HEK293T (cell line): ENCODE data around the gene DGKH.

Experiments used
- FOXM1 ChIP-seq: fragments of 450-650 bp; IDR thresholded peaks from 2 replicates; pipeline ENCODE4 v1.6.1; 2017; ENCODE audit warnings: mild to moderate bottlenecking, borderline replicate concordance
- HDGF ChIP-seq: fragments of 450-650 bp; IDR thresholded peaks from 2 replicates; pipeline ENCODE4 v1.6.1; 2017; ENCODE audit warnings: antibody characterized with exemption, borderline replicate concordance
- TARDBP ChIP-seq: fragments of 450-650 bp; IDR thresholded peaks from 2 replicates; pipeline ENCODE4 v1.6.1; 2016

DNA sequence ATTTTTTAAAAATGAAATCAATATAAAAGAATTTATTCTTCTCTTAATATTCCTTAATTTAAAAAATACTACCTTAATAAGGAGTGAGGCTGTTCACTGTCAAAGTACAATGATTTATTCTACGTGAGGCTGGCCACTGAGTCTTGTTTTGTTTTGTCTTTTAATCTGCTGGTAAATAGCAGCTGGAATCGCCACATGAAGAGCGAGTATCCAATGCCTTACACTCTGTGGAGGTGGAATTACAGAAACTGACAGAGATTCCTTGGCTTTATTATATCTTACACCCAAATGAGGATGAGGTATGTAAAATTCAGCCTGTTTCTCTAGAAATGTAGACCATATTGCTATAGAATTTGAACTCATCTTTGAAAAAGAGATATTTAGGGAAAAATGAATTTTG is 170.6 kb downstream of the DGKH start:
- TF ChIP-seq TARDBP (no peak), FOXM1 (no peak), HDGF (no peak)
